GM10266 (cell line): ENCODE measurements around the gene DAB1.

ENCODE experiments used
- DNase-seq: peaks from one replicate; pipeline ENCODE4 v3.0.0; 2012; ENCODE audit errors: extremely low spot score
- TF ChIP-seq, protein P1 (sequence below): IDR thresholded peaks from 2 replicates; pipeline ENCODE4 v1.5.1; 2012; ENCODE audit warnings: mild to moderate bottlenecking, low read depth; ENCODE audit not compliant: control insufficient read depth, insufficient read depth; ENCODE audit errors: missing control alignments

Gene DAB1

DNA sequence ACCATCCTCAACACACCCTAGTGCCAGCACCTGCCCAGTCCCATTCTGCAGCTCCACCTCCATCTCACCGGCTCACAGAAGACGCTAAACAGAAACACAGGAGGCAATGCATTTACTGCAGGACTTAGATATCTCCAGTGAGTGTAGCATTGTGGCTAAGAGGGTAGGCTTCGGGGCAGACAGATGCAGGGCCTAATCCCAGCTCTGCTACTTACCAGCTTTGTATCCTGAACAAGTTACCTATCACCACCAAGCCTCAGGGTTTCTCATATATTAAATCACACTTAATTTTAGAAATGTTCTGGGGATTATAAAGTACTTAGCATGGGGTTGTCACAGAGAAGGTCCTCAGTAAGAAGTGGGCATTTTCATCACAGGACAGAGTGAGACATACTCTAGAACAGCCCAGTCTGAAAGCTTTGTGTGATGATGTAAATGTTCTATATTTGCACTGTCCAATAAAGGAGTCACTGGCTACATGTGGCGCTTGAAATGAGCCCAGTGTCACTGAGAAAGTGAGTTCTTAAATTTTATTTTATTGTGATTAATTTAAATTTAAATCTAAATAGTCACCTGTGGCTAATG is 308.7 kb downstream of the DAB1 start:
- TF ChIP-seq, protein P1, sequence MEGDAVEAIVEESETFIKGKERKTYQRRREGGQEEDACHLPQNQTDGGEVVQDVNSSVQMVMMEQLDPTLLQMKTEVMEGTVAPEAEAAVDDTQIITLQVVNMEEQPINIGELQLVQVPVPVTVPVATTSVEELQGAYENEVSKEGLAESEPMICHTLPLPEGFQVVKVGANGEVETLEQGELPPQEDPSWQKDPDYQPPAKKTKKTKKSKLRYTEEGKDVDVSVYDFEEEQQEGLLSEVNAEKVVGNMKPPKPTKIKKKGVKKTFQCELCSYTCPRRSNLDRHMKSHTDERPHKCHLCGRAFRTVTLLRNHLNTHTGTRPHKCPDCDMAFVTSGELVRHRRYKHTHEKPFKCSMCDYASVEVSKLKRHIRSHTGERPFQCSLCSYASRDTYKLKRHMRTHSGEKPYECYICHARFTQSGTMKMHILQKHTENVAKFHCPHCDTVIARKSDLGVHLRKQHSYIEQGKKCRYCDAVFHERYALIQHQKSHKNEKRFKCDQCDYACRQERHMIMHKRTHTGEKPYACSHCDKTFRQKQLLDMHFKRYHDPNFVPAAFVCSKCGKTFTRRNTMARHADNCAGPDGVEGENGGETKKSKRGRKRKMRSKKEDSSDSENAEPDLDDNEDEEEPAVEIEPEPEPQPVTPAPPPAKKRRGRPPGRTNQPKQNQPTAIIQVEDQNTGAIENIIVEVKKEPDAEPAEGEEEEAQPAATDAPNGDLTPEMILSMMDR: no peak
- DNase-seq: no peak

DNA sequence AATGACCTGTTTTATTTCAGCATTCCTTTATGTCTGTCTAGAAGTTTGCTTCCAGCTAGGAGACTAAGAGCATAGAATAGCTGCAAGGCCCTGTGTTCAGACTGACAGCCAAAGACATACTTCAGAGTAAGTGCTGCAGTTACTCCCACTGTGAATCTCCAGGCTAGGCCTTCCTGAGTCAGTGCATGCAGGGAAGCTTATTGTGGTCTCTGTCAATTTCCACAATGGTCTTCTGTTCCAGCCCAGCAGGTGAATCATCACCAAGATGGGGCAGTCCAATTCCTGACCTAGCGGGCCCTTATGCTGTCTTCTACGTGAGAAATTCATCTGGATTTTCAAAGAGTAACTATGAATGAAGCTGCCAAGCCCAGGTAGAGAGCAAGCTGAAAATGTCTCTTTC is 311.7 kb downstream of the DAB1 start:
- TF ChIP-seq, protein P1: no peak
- no peak for DNase-seq

DNA sequence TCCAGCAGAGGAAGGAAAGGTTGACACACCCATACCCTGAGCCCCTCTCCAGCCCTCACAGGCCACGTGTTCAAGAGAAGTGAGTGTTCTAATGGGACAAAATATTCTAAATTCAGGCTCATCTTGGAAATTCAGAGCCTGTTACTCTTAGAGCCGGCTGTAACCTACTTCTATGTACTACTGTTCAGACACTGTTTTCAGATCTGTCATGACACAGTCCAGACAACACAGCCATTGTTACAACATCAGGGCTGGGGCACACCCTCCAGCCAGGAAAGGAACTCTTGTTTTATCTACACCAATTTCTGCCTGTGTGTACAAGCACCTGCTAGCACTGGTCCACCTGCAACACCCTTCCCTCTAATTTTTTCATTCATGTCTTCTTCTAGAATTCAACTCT is 312.7 kb downstream of the DAB1 start:
- no peak for DNase-seq
- TF ChIP-seq, protein P1: no peak

DNA sequence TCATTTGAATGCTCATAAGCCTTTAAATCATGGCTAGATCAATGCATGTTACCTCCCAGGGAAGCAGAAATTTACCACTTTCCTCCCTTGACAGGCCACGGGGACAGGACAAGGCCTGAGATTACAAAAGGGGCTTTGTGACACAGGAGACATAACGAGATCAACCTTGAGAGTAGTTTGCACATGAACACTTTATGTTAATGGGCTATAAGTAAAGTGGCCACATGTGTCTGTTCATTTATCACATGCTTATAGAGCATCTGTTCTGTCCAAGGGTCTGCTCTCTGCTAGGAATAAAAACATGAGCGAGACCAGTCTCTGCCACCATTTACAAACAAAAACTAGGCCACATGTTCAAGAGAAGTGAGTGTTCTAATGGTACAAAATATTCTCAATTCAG is 314.0 kb downstream of the DAB1 start:
- no peak for DNase-seq
- TF ChIP-seq, protein P1: no peak

DNA sequence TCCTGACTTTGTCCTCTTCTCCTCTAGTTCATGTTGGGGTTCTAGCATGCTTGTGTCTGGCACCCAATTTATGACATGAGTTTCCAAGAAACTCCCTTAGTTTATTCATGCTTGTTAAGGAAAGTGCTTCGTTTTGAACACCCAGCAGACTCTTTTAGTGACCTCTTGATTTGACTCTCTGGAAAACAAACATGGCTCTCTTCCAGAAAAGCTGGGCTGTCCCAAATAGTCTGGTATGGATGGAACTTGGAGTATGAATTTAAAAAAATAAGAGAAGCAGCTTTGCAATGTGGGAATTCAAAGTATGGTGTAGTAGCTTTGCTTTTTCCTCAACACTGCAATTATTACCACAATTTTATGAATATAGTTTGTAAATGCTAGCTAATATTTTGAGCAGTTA is 314.6 kb downstream of the DAB1 start:
- DNase-seq: no peak
- TF ChIP-seq, protein P1: no peak

DNA sequence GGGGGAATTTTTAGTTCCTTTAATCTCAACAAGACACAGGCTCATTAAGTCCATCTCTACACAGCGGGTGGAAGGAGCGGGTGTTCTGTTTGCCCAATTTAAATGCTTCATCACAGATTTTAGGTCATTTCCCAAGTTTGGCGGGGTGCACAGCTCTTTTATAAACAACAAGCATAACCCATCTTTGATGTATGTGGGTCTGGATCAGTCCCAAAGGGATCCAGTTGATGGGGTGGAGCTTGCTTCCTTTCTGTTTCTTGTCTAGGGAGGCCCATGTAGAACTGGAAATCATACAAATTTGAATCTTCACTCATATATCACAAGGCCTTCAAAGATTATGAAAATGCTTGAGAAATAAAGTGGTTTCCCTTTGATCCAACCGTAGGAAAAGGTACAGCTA is 317.6 kb downstream of the DAB1 start:
- no peak for DNase-seq
- TF ChIP-seq, protein P1: no peak

DNA sequence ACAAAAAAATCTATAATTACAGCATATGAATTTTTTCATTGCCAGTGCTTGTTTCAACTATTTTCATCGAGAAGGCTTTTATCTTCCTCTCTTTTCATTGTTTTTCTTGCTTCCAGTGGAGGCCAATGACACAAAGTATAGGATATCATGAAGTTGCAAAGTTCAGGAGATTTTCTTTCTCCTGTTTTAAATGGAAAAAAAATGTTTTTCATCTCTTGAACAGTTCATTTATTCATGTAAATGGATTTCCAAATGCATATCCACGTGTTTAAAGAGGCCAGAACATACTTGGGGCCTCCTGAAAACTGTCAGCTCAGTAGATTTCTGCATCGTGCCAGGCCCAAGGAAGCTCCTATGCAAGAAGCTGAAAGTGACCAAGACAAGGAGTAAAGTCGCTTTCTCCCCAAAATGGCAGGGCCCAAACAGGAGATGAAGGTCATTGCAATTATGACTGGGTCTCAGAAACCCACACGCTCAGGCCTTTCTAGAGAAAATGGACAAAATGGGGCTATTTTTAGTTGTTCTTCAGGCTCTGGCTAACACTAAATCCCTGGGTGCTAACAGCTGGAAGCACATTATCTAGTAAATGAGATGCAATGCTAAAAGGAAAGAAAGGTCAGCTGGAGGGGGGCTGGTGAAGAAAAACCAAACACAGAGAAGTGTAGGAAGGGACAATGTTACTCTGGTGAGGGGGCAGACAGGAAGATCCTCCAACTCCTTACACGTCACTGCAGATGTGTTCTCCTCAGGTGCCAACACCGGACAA is 321.1 kb downstream of the DAB1 start:
- no peak for DNase-seq
- TF ChIP-seq, protein P1: no peak
